GM23248 (cell line): ENCODE results near the gene DACH1.

Experiments
- EZH2 ChIP-seq: fragments of 200-600 bp; sonication (generic); IDR thresholded peaks from 2 replicates; pipeline ENCODE4 v1.6.1; 2018; ENCODE audit warnings: antibody characterized with exemption, mild to moderate bottlenecking; ENCODE audit not compliant: insufficient read depth, poor library complexity, severe bottlenecking
- EZH2phosphoT487 ChIP-seq: fragments of 200-600 bp; sonication (generic); IDR thresholded peaks from 2 replicates; pipeline ENCODE4 v1.6.1; 2018; ENCODE audit warnings: antibody characterized with exemption, moderate library complexity, mild to moderate bottlenecking, low read depth; ENCODE audit not compliant: insufficient read depth

- no peak for TF ChIP-seq EZH2
- no peak for TF ChIP-seq EZH2phosphoT487
Observed at GRCh38 chr13:71768881-71769280, 98.1 kb downstream of the DACH1 start.
